Uterus (tissue), 4 donors: Measurements from ENCODE around the gene NBEAL1. TPM values are rescaled to one million over a fixed set of nuclear protein-coding genes. Genes with fewer than 3 reads are reported as not detected.
"Not testable (repeated sequence)": the region's sequence is repeated elsewhere in the genome, so short reads cannot be mapped to it uniquely, and the experiment has no call there.

Experiments
- DNase-seq, 2 donors: peaks; one replicate each; pipeline ENCODE4 v3.0.0-alpha.2; 2019 to 2020
- H3K27ac ChIP-seq, 2 donors: fragments of 200-600 bp; sonication (generic); 1 replicate in 1 of 2; 2 replicates in 1 of 2; pipeline ENCODE4 v1.5.1; 2016 to 2018
- H3K27me3 ChIP-seq, 2 donors: fragments of 200-600 bp; sonication (generic); one replicate each; pipeline ENCODE4 v1.5.1; 2018 to 2019; ENCODE audit warnings: control low read depth in 1 of 2
- H3K36me3 ChIP-seq, 2 donors: fragments of 200-600 bp; sonication (generic); one replicate each; pipeline ENCODE4 v1.5.1; 2019; ENCODE audit warnings: control low read depth in 1 of 2
- H3K4me1 ChIP-seq, 2 donors: fragments of 200-600 bp; sonication (generic); one replicate each; pipeline ENCODE4 v1.5.1; 2018 to 2019; ENCODE audit warnings: control low read depth in 1 of 2
- H3K4me3 ChIP-seq, 2 donors: fragments of 200-600 bp; sonication (generic); 1 replicate in 1 of 2; 2 replicates in 1 of 2; pipeline ENCODE4 v1.5.1; 2018 to 2019; ENCODE audit warnings: mild to moderate bottlenecking in 1 of 2
- H3K9me3 ChIP-seq, 2 donors: fragments of 200-600 bp; sonication (generic); one replicate each; pipeline ENCODE4 v1.5.1; 2019; ENCODE audit warnings: control low read depth in 1 of 2
- POLR2A ChIP-seq, 2 donors: fragments of 450-650 bp; IDR thresholded peaks; one replicate each; pipeline ENCODE4 v1.6.1; 2016; ENCODE audit warnings: antibody characterized with exemption in 2 of 2, mild to moderate bottlenecking in 1 of 2, moderate library complexity in 1 of 2
- intact Hi-C: fragments of 100-400 bp; cut with DNase I; formaldehyde crosslinking; loops from one replicate; pipeline ENCODE4 v1.15.1; 2023; ENCODE audit warnings: low total_unique reads
- total RNA-seq, 4 donors: library from RNA; depleted of rRNA in 3 of 4; stranded (reverse); fragments of >200 nt in 3 of 4; gene quantifications; one replicate each; pipeline versions ENCODE4 v1.1.0 to v1.2.4, GENCODE V29; 2014 to 2023
- TF ChIP-seq, protein P1 (sequence below), 4 experiments: fragments of 200-600 bp in 2 of 4; fragments of 450-650 bp in 2 of 4; sonication (generic) in 2 of 4; IDR thresholded peaks; one replicate each; pipeline ENCODE4 v1.5.1; 2016 to 2019; ENCODE audit warnings: antibody characterized with exemption in 4 of 4, mild to moderate bottlenecking in 2 of 4, moderate library complexity in 1 of 4
- donor health status: DM: yes; HTN: yes; CAD: no.

Gene NBEAL1
- total RNA-seq, 4 donors from 2014 or later = 23.1 to 106 (median 41.8) TPM

DNA sequence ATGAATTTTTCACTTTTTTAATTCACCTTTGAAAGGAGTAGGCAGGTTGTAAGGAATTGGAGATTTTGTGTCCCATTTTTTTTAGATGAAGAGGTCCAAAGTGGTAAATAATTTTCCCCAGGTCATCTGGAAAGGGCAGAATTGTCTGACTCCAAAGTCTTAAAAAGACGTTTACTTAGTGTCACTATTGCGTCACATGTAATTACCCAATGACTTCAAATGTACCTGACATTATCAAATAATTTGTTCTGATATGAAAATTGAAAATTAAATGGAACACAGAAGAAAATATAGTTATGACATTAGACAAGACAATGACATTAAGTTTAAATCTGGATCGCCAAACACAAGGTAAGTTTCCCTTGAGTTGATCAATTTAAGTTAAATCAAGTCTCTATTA is 24.2 kb upstream of the NBEAL1 start:
- DNase-seq = no peak
- Histone ChIP-seq H3K4me3 (no peak overlapping the region), H3K4me1 (no peaks in the 10 kb centered on the region), H3K9me3 (no peaks in the 10 kb centered on the region), H3K27me3 (no peaks in the 10 kb centered on the region), H3K36me3 (no peaks in the 10 kb centered on the region), H3K27ac (no peak overlapping the region)
- TF ChIP-seq, protein P1, sequence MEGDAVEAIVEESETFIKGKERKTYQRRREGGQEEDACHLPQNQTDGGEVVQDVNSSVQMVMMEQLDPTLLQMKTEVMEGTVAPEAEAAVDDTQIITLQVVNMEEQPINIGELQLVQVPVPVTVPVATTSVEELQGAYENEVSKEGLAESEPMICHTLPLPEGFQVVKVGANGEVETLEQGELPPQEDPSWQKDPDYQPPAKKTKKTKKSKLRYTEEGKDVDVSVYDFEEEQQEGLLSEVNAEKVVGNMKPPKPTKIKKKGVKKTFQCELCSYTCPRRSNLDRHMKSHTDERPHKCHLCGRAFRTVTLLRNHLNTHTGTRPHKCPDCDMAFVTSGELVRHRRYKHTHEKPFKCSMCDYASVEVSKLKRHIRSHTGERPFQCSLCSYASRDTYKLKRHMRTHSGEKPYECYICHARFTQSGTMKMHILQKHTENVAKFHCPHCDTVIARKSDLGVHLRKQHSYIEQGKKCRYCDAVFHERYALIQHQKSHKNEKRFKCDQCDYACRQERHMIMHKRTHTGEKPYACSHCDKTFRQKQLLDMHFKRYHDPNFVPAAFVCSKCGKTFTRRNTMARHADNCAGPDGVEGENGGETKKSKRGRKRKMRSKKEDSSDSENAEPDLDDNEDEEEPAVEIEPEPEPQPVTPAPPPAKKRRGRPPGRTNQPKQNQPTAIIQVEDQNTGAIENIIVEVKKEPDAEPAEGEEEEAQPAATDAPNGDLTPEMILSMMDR (IDR thresholded peaks at IDR 0.05) = no peak
- TF ChIP-seq POLR2A (IDR thresholded peaks at IDR 0.05) = no peak
- intact Hi-C loops = no loop called here

DNA sequence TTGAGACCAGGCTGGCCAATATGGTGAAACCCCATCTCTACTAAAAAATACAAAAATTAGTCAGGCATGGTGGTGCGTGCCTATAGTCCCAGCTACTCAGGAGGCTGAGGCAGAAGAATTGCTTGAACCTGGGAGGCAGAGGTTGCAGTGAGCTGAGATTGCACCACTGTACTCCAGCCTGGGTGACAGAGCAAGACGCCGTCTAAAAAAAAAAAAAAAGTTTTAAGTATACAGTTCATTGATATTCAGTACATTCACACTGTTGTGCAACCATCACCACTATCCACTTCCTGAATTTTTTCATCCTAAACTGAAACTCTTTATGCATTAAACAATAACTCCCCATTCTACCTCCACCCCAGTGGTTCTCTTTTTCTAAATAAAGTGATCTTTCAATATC is 17.6 kb upstream of the NBEAL1 start:
- H3K27ac ChIP-seq, H3K4me3 ChIP-seq, intact Hi-C loops, H3K4me1 ChIP-seq, H3K36me3 ChIP-seq, DNase-seq, H3K9me3 ChIP-seq, H3K27me3 ChIP-seq: not testable (repeated sequence)

DNA sequence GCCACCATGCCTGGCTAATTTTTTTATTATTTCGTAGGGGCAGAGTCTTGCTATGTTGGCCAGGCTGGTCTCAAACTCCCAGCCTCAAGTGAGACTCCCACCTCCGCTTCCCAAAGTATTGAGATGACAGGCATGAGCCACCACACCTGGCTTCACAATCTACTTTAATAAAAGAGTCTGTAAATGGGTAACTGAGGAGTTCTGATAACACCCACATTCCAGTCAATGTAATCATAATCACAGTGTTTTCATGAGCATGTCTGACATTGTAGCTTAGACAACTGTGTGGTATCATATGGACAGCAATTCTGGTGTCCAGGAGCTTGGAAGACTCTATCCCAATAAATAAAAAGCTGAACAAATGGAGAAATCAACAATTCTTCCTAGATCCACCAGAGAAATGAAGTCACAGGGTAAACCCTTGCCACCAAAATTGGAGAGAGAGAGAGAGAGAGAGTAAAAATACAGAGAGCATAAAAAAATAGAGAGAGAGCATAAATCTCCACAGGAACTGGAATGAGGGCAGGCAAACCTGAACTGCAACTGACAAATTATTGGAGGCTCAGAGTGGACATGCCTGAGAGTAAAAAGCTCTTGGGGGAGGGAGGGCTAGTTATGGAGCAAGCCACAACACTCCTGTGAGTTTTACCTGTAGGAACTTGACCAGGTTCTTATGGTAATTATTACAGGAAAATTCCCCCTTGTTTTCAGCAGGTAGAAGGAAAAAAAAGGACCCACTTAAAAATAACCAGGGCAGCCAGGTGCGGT is 12.4 kb upstream of the NBEAL1 start:
- Histone ChIP-seq H3K4me1 (no peaks in the 10 kb centered on the region), H3K27me3 (no peaks in the 10 kb centered on the region), H3K27ac (no peak overlapping the region), H3K4me3 (no peak overlapping the region), H3K9me3 (no peaks in the 10 kb centered on the region), H3K36me3 (no peaks in the 10 kb centered on the region)
- intact Hi-C loops = no loop called here
- TF ChIP-seq POLR2A (IDR thresholded peaks at IDR 0.05) = no peak
- TF ChIP-seq, protein P1 (IDR thresholded peaks at IDR 0.05) = no peak
- no peak for DNase-seq

DNA sequence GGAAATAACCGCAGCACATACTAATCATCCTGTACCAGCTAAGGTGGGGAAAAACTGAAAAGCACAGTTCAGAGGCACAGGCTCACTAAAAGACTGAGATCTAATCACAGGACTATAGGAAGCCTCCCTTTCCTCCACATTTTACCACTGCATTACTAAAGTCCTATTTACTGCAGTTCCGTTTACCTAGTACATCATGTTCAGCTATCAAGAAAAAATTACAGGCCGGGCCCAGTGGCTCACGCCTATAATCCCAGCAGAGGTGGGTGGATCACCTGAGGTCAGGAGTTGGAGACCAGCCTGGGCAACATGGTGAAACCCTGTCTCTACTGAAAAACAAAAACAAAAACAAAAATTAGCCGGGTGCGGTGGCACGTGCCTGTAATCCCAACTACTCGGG is 11.0 kb upstream of the NBEAL1 start:
- Histone ChIP-seq H3K27me3 (no peaks in the 10 kb centered on the region), H3K4me1 (no peaks in the 10 kb centered on the region)

DNA sequence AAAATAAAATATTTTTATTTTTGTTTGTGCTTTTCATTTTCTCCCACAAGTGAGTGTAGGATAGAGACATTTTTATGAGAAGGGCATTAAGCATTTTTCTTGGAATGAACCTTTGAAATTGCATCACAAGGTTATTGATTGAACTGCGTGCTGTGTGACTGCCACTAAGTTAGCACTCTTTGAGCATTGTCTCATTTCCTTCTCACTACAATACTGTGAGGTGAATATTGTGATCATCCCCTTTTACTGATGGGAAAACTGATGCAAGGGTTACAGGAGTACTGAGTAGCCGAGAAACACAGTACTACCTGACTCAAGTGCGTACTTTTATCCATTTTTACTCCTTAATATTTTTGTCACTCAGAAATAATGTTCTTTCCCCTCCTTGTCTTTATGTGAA is 2.0 kb downstream of the NBEAL1 start:
- Histone ChIP-seq H3K36me3 (no peaks in the 10 kb centered on the region), H3K27ac (peak overlapping the region; percentile 92 to 99), H3K4me1 (no peaks in the 10 kb centered on the region), H3K4me3 (peak overlapping the region in 1 of 2 donors; percentile 31), H3K27me3 (no peaks in the 10 kb centered on the region), H3K9me3 (no peaks in the 10 kb centered on the region)
- TF ChIP-seq, protein P1 (IDR thresholded peaks at IDR 0.05) = no peak
- no peak for TF ChIP-seq POLR2A (IDR thresholded peaks at IDR 0.05)
- intact Hi-C loops = no loop called here
- no peak for DNase-seq

More for the DNA sequence above, 11.0 kb upstream of the NBEAL1 start:
- H3K9me3 ChIP-seq = no peaks in the 10 kb centered on the region
- intact Hi-C loops = no loop called here
- no peak overlapping the region for H3K4me3 ChIP-seq
- DNase-seq = no peak
- TF ChIP-seq, protein P1 (IDR thresholded peaks at IDR 0.05) = no peak
- no peak for TF ChIP-seq POLR2A (IDR thresholded peaks at IDR 0.05)
- H3K27ac ChIP-seq = no peak overlapping the region
- no peaks in the 10 kb centered on the region for H3K36me3 ChIP-seq
